Liver (tissue), 9 donors: Measurements from ENCODE around the gene ANKS1A. TPM values are rescaled to one million over a fixed set of nuclear protein-coding genes. Genes with fewer than 3 reads are reported as not detected.

Experiments used
- DNase-seq: peaks from one replicate; pipeline ENCODE4 v3.0.0-alpha.2; 2017; ENCODE audit warnings: low spot score
- H3K27ac ChIP-seq, 2 donors: one replicate each; pipeline ENCODE4 v1.7.0; 2013; ENCODE audit warnings: inconsistent platforms in 2 of 2, low read length in 2 of 2, control low read depth in 1 of 2, low read depth in 1 of 2, mild to moderate bottlenecking in 1 of 2
- H3K27me3 ChIP-seq, 4 donors: one replicate each; pipeline versions ENCODE4 v1.6.1 to v1.7.0; 2013; ENCODE audit warnings: low read length in 3 of 4, inconsistent platforms in 1 of 4, mild to moderate bottlenecking in 1 of 4, moderate library complexity in 1 of 4; ENCODE audit not compliant: control insufficient read depth in 4 of 4, insufficient read depth in 4 of 4
- H3K36me3 ChIP-seq, 4 donors: one replicate each; pipeline versions ENCODE4 v1.6.1 to v1.7.0; 2013; ENCODE audit warnings: low read length in 3 of 4, mild to moderate bottlenecking in 3 of 4, low read depth in 1 of 4, moderate library complexity in 1 of 4; ENCODE audit not compliant: control insufficient read depth in 4 of 4, insufficient read depth in 3 of 4
- H3K4me1 ChIP-seq, 4 donors: one replicate each; pipeline versions ENCODE4 v1.6.1 to v1.7.0; 2013; ENCODE audit warnings: low read length in 3 of 4, mild to moderate bottlenecking in 3 of 4, moderate library complexity in 1 of 4; ENCODE audit not compliant: control insufficient read depth in 4 of 4, insufficient read depth in 4 of 4
- H3K4me3 ChIP-seq, 3 donors: one replicate each; pipeline versions ENCODE4 v1.6.1 to v1.7.0; 2013; ENCODE audit warnings: low read length in 3 of 3, control low read depth in 1 of 3, low read depth in 1 of 3, mild to moderate bottlenecking in 1 of 3
- H3K9ac ChIP-seq, 2 donors: one replicate each; pipeline ENCODE4 v1.7.0; 2013; ENCODE audit warnings: low read length in 2 of 2, mild to moderate bottlenecking in 2 of 2, moderate library complexity in 2 of 2, control low read depth in 1 of 2, low read depth in 1 of 2
- H3K9me3 ChIP-seq, 4 donors: one replicate each; pipeline versions ENCODE4 v1.6.1 to v1.7.0; 2013; ENCODE audit warnings: low read length in 3 of 4; ENCODE audit not compliant: control insufficient read depth in 4 of 4
- ATF3 ChIP-seq: IDR thresholded peaks from 2 replicates; pipeline ENCODE4 v1.6.1; 2016; ENCODE audit warnings: antibody characterized with exemption
- CTCF ChIP-seq: fragments of 150-350 bp; IDR thresholded peaks from 2 replicates; pipeline ENCODE4 v1.5.1; 2017; ENCODE audit warnings: improper control_type of control experiment, low read depth, low read length; ENCODE audit not compliant: missing input control
- EGR1 ChIP-seq, 2 donors: IDR thresholded peaks; 2 replicates each; pipeline ENCODE4 v1.6.1; 2016 to 2018; ENCODE audit warnings: antibody characterized with exemption in 2 of 2, low read depth in 2 of 2
- FOXA1 ChIP-seq: IDR thresholded peaks from 2 replicates; pipeline ENCODE4 v1.6.1; 2016; ENCODE audit warnings: antibody characterized with exemption
- FOXA2 ChIP-seq: IDR thresholded peaks from 2 replicates; pipeline ENCODE4 v1.6.1; 2016; ENCODE audit warnings: antibody characterized with exemption
- HNF4A ChIP-seq, 2 donors: conservative IDR thresholded peaks; 2 replicates each; pipeline ENCODE4 v1.6.1; 2016; ENCODE audit warnings: antibody characterized with exemption in 2 of 2, mild to moderate bottlenecking in 2 of 2
- HNF4G ChIP-seq: IDR thresholded peaks from 2 replicates; pipeline ENCODE4 v1.6.1; 2016; ENCODE audit warnings: antibody characterized with exemption
- MAX ChIP-seq: IDR thresholded peaks from 2 replicates; pipeline ENCODE4 v1.6.1; 2016; ENCODE audit warnings: antibody characterized with exemption
- NR2F2 ChIP-seq: IDR thresholded peaks from 2 replicates; pipeline ENCODE4 v1.6.1; 2016; ENCODE audit warnings: antibody characterized with exemption
- RAD21 ChIP-seq, 2 donors: IDR thresholded peaks; 2 replicates each; pipeline ENCODE4 v1.6.1; 2016; ENCODE audit warnings: antibody characterized with exemption in 2 of 2, mild to moderate bottlenecking in 2 of 2
- REST ChIP-seq: IDR thresholded peaks from 2 replicates; pipeline ENCODE4 v1.6.1; 2016; ENCODE audit warnings: antibody characterized with exemption, mild to moderate bottlenecking
- RXRA ChIP-seq, 2 donors: IDR thresholded peaks; 2 replicates each; pipeline ENCODE4 v1.6.1; 2017 to 2018; ENCODE audit warnings: antibody characterized with exemption in 2 of 2, mild to moderate bottlenecking in 1 of 2
- TAF1 ChIP-seq: conservative IDR thresholded peaks from 2 replicates; pipeline ENCODE4 v1.6.1; 2016; ENCODE audit warnings: antibody characterized with exemption, mild to moderate bottlenecking
- YY1 ChIP-seq: IDR thresholded peaks from 2 replicates; pipeline ENCODE4 v1.6.1; 2016; ENCODE audit warnings: antibody characterized with exemption, mild to moderate bottlenecking
- ZBTB33 ChIP-seq: IDR thresholded peaks from 2 replicates; pipeline ENCODE4 v1.6.1; 2016; ENCODE audit warnings: antibody characterized with exemption
- WGBS: extraction: QIAGEN DNeasy Blood & Tissue Kit; methylation state at CpG from one replicate; pipeline ENCODE4 v1.1.7; 2013; 5-methylcytosine and 5-hydroxymethylcytosine counted together
- polyA plus RNA-seq, 2 donors: library from polyadenylated mRNA; stranded (reverse) in 1 of 2; unstranded in 1 of 2; fragments of 200-250 nt in 1 of 2; fragments of >200 nt in 1 of 2; fragmentation: Nextera tagmentation in 1 of 2; extraction: Ambion mirVana in 1 of 2; gene quantifications; one replicate each; pipeline versions ENCODE4 v1.2.1 to v1.2.3, GENCODE V29; 2013 to 2015
- total RNA-seq, 2 donors: library from RNA; depleted of rRNA; stranded (reverse); fragments of >200 nt; gene quantifications; one replicate each; pipeline ENCODE4 v1.2.3, GENCODE V29; 2014
- donor health status: healthy.
- donor health status: healthy.
- donor health status: healthy.
- donor health status: healthy.
- donor health status: healthy.

Gene ANKS1A
- total and polyA plus RNA-seq, 4 donors: 4.3 to 18.7 (median 6.7) TPM

- Histone ChIP-seq H3K27ac (no peak overlapping the region), H3K9ac (no peak overlapping the region), H3K36me3 (peaks cover 0 to 18% (median 6%) of the 10 kb centered on the region in 4 donors), H3K9me3 (no peaks in the 10 kb centered on the region), H3K27me3 (no peaks in the 10 kb centered on the region), H3K4me3 (no peak overlapping the region), H3K4me1 (peaks cover 9 to 40% (median 22%) of the 10 kb centered on the region in 4 donors)
- DNase-seq: no peak
- TF ChIP-seq RXRA (IDR thresholded peaks at IDR 0.05) (no peak), CTCF (no peak), YY1 (no peak), HNF4A (conservative IDR thresholded peaks at IDR 0.05) (no peak), EGR1 (IDR thresholded peaks at IDR 0.05; ENCODE audit: low read depth in 2 of 2) (no peak), REST (no peak), ZBTB33 (no peak), RAD21 (IDR thresholded peaks at IDR 0.05) (no peak), ATF3 (no peak), NR2F2 (no peak), FOXA2 (no peak), FOXA1 (no peak)
- WGBS: 95% methylated on average over 18 of the region's 18 CpGs
These were observed 202.5 kb downstream of the ANKS1A start for GRCh38 chr6:35091346-35092083.

GRCh38 chr6:35092362-35093117 lies 203.5 kb downstream of the ANKS1A start:
- Histone ChIP-seq H3K4me1 (peaks cover 9 to 44% (median 24%) of the 10 kb centered on the region in 4 donors), H3K36me3 (peaks cover 0 to 13% (median 3%) of the 10 kb centered on the region in 4 donors), H3K9ac (no peak overlapping the region), H3K4me3 (no peak overlapping the region), H3K9me3 (no peaks in the 10 kb centered on the region), H3K27me3 (no peaks in the 10 kb centered on the region), H3K27ac (no peak overlapping the region)
- TF ChIP-seq HNF4G (no peak), NR2F2 (peak; percentile 73), MAX (no peak), TAF1 (no peak)
- 73% methylated on average over 5 of the region's 5 CpGs for WGBS
- DNase-seq: no peak
